22Rv1 (cell line): ENCODE measurements around the gene TNFRSF25.

Experiments used
- CTCF ChIP-seq: fragments of 450-650 bp; IDR thresholded peaks from 2 replicates; pipeline ENCODE4 v1.5.1; 2017; ENCODE audit warnings: mild to moderate bottlenecking
- ZFX ChIP-seq: fragments of 450-650 bp; IDR thresholded peaks from 2 replicates; pipeline ENCODE4 v1.6.1; 2017; ENCODE audit warnings: antibody characterized with exemption, borderline replicate concordance

- TF ChIP-seq CTCF (no peak), ZFX (no peak)
These were observed 29.1 kb upstream of the TNFRSF25 start for GRCh38 chr1:6495041-6495441.
